HG03571 (cell line): ENCODE measurements around the gene SDR39U1.
"Not testable (repeated sequence)": the region's sequence is repeated elsewhere in the genome, so short reads cannot be mapped to it uniquely, and the experiment has no call there.

ENCODE experiments used
- ATAC-seq: cut with Tn5 transposase; IDR thresholded peaks from one replicate; pipeline ENCODE4 v1.9.1; 2021; ENCODE audit not compliant: unreplicated experiment

SDR39U1 gene

GRCh38 chr14:24442240-24443052 lies at the start of gene SDR39U1:
TSS of gene SDR39U1 (minus strand) at chr14:24442776. CDS start at chr14:24442769, 7 bp downstream.
- ATAC-seq: peak; percentile 88

- not testable (repeated sequence) for ATAC-seq
Measured at GRCh38 chr14:24491586-24492408, 49.2 kb upstream of the SDR39U1 start.

GRCh38 chr14:24483604-24484252 lies 41.2 kb upstream of the SDR39U1 start:
- no peak for ATAC-seq

GRCh38 chr14:24482699-24483303 lies 40.2 kb upstream of the SDR39U1 start:
- ATAC-seq: not testable (repeated sequence)

GRCh38 chr14:24481622-24482324 lies 39.2 kb upstream of the SDR39U1 start:
- ATAC-seq: no peak

- not testable (repeated sequence) for ATAC-seq
Measured at GRCh38 chr14:24479999-24480398, 37.4 kb upstream of the SDR39U1 start.

- no peak for ATAC-seq
Measured at GRCh38 chr14:24475261-24475660, 32.7 kb upstream of the SDR39U1 start.

- ATAC-seq: no peak
Measured at GRCh38 chr14:24473211-24473610, 30.6 kb upstream of the SDR39U1 start.

- ATAC-seq: not testable (repeated sequence)
Measured at GRCh38 chr14:24470450-24470849, 27.9 kb upstream of the SDR39U1 start.

GRCh38 chr14:24465805-24466204 lies 23.2 kb upstream of the SDR39U1 start:
- ATAC-seq: no peak

GRCh38 chr14:24465368-24465767 lies 22.8 kb upstream of the SDR39U1 start:
- no peak for ATAC-seq

GRCh38 chr14:24463884-24464785 lies 21.6 kb upstream of the SDR39U1 start:
- ATAC-seq: no peak

GRCh38 chr14:24463017-24463883 lies 20.7 kb upstream of the SDR39U1 start:
- ATAC-seq: no peak

GRCh38 chr14:24461336-24461735 lies 18.8 kb upstream of the SDR39U1 start:
- no peak for ATAC-seq

GRCh38 chr14:24459331-24459730 lies 16.8 kb upstream of the SDR39U1 start:
- ATAC-seq: no peak

GRCh38 chr14:24458736-24459135 lies 16.2 kb upstream of the SDR39U1 start:
- ATAC-seq: no peak

GRCh38 chr14:24456980-24457379 lies 14.4 kb upstream of the SDR39U1 start:
- ATAC-seq: no peak

GRCh38 chr14:24450828-24451227 lies 8.3 kb upstream of the SDR39U1 start:
- ATAC-seq: not testable (repeated sequence)
